HG03457 (cell line): ENCODE measurements around the gene ROCK1.
"Not testable (repeated sequence)": the region's sequence is repeated elsewhere in the genome, so short reads cannot be mapped to it uniquely, and the experiment has no call there.

Experiments used
- ATAC-seq: cut with Tn5 transposase; IDR thresholded peaks from one replicate; pipeline ENCODE4 v1.9.1; 2021; ENCODE audit warnings: moderate number of reproducible peaks; ENCODE audit not compliant: unreplicated experiment

Gene ROCK1

DNA sequence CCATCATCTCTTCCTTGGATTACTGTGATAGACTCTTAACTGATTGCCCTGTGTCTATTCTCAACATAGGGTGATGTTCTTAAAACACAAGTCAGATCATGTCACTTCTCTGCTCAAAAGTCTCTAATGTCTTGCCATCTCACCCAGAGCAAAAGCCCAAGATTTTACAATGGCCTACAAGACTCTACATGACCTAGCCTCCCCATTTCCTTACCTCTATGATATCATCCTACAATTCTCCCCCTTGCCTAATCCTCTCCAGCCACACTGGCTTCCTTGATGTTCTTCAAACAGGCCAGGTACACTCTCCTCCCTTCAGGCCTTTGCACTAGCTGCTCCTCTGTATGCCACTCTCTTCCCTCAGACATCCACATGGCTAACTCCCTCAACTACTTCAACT is 55.1 kb downstream of the ROCK1 start:
- no peak for ATAC-seq

DNA sequence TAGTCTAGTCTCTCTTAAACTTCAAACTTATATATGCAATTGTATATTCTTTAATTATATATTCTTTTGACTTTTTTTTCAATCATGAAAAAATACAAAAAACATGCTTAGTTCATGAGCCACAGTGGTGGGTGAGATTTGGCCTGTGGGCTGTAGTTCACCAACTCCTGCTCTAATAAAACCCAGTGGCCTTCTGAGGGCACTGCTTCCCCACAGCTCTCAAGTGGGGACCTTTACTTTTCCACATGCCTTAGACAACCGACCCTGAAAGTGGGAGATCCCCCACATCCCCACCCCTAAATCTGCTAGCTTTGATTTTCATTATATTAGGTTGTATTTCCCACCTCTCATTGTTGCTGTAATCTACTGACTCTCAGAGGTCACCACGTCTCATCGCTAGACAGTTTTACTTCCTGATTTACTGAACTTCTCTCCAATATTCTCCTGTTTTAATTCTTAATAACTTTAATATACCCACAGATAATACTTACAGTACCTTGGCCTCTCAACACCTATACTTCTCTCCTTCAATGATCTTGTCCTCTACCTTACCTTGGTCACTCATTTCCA is 57.3 kb downstream of the ROCK1 start:
- ATAC-seq: no peak

DNA sequence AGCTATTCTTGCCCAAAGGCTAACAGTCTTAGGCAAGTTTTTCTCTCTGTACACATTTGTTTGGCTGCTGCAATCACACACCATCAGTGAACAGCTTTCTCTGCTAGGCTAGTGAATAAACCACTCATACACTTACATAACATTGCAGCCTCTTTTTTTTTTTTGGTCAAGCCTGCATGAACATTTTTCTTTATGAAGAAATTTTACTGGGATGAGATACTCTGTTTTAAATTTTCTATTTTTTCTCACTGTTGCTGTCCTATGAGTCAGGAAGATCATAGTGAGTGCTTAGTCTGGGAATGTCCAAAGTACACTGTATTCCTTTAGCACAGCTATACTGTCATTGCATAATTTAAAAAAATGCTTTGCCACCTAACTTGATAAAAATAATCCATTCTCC is 58.5 kb downstream of the ROCK1 start:
- ATAC-seq: no peak

DNA sequence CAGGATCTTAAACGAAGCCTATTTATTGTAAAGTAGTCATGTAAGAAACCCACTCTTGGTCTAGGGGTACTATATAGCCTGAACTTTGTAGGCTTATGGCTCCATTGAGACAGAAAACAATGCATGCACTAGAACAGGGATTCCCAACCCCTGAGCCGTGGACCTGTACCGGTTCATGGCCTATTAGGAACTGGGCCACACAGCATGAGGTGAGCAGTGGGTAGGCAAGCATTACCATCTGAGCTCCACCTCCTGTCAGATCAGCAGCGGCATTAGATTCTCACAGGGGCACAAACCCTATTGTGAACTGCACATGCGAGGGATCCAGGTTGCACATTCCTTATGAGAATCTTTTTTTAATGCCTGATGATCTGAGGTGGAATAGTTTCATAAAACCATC is 59.2 kb downstream of the ROCK1 start:
- ATAC-seq: no peak

DNA sequence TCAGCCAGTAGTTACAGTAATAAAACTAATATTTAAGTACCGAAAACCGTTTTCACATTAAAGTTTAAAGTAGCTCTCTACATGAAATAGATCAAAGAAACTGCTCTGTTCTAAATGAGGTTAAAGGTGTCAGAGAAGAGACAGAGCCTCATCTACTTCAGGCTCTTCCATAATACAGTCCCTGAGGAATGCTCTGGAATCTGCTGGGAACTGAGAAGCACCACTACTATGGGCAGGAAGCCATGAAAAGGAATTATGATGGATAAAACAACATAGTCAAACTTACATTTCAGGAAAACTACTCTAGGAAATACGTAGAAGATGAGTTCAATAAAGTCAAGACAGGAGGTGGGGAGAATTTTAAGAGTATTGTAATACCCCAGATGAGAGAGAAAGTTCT is 60.0 kb downstream of the ROCK1 start:
- no peak for ATAC-seq

DNA sequence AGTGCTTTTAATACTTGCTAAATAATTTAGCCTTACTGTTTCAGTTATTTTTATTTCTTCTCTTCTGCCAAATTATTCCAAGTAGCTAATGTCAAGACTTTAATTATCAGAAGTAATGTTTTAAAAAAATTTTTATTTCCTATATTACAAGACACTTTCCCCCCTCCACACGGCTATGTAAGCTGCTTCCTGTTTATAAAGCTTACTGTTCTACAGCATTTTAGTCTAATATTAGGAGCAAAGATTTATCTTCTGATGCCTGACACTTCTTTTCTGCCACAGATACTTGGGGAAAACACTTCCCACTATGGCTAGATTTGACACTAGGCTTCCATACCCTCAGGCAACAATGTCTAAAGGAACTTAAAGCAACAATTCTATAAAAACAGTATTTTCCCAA is 62.3 kb downstream of the ROCK1 start:
- no peak for ATAC-seq

DNA sequence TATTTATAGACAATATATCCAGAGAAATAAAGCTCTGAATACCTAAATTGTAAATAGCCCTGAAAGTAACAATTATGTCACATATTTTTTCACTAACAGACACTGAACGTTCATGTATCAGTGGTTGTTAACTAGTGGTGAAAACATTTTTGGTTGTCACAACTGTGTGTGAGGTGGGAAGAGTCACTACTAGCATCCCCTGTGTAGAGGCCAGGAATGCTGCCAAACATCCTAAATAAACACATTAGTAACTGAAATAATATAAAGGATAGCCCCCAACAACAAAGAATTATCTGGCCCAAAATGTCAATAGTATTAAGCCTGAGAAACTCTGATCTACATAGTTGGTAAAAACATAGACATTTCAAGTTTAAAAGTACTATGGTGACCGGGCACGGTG is 64.5 kb downstream of the ROCK1 start:
- no peak for ATAC-seq

DNA sequence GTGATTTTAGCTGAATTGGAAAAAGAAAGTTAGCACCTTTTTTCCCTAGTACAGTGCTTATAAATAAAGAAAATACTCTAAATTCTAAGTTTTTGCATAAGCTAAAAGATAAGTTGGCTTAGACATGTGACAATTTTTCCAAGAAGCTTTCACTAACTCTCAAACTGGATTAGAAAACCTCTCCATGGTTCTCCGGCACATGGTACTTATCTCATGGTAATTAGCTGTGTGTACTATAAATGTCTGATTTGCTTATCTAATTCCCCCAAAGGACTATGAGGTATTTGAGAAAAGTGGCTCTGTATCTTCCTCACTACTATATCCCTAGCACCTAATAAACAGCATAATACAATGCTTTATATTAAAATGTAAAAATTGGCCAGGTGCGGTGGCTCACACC is 71.1 kb downstream of the ROCK1 start:
- ATAC-seq: no peak

DNA sequence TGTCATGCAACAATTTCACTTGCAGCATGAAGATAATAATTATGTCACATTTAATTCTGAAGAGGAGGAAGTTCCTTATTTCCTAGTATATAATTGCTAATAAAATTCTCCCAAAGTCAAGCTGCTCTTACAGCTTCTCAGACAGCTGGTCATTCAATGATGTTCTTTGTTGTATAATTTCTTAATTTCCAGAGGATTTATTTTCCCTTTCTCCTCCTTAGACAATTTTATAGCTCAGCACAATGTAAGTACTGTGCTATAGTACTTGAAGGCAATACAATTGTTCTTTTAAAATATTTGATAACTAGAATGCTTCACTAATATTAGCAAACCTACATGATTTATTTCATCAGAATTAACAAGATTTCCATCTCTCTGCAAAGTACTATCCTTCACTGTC is 73.4 kb downstream of the ROCK1 start:
- no peak for ATAC-seq

DNA sequence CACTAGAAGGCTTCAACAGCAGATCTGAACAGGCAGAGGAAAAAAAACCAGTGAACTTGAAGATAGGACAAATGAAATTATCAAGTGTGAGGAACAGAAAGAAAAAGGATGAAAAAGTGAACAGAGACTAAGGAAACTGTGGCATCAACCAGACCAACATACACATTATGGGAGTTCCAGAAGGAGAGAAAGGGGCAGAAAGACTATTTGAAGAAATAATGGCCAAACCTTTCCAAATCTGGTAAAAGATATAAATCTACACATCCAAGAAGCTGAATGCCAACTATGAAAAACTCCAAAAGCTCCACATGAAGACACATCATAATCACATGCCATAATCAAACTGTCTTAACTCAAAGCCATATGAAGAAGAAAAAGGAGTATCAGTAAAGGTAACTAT is 79.8 kb downstream of the ROCK1 start:
- no peak for ATAC-seq

DNA sequence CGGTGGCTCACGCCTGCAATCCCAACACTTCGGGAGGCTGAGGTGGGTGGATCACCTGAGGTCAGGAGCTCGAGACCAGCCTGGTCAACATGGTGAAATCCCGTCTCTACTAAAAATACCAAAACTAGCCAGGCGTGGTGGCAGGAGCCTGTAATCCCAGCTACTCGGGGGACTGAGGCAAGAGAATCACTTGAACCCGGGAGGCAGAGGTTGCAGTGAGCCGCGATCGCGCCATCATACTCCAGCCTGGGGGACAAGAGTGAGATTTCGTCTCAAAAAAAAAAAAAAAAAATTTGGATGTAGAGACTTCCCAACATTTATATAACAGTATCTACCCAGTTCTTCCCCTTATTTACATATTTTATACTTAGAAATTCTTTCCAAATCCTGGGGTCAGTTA is 93.4 kb downstream of the ROCK1 start:
- not testable (repeated sequence) for ATAC-seq

DNA sequence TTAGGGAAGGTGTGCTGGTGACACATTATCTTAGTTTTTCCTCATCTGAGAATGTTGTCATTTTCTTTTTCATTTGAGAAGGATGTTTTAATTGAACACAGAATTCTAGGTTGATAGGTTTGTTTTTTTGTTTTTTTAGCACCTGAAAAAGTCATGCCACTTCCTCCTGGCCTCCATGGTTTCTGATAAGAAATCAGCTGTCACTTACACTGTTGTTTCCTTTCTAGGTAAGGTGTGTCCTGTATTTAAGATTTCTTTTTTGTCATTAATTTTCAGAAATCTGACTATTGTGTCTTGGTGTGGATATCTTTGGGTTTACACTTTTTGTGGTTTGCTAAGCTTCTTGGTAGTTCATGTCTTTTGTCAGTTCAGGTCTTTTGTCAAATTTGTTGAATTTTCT is 99.3 kb downstream of the ROCK1 start:
- ATAC-seq: no peak

DNA sequence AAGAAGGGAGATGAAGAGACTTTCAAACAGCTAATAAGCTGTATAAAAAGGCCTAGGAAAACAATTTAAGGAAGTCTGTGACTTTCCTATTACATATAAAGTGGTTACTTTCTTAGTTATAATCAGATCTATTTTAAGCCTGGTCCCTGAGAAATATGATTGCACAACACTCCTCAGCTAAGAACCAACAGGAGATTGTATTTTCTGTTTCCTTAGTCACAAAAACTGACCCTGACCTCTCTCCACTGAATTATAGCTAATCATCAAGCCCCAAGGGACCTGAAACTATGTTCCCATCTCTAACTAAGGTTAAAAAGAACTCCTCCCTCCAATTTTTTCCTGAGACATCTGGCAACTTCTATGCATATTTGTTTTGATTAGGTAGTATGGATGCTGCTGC is 106.9 kb downstream of the ROCK1 start:
- ATAC-seq: no peak

DNA sequence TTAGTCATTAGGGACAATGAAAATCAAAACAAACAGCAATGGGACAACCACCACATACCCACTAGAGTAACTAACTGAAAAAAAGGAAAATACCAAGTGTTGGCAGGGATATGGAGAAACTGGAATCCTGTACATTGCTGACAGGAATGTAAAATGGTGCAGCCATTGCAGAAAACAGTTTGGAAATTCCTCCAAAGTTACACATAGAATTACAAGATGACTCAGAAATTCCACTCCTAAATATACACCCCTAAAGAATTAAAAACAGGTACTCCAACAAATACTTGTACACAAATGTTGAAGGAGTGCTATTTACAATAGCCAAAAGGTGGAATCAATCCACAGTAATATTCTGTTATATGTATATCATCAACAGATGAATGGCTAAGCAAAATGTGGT is 110.9 kb downstream of the ROCK1 start:
- no peak for ATAC-seq

DNA sequence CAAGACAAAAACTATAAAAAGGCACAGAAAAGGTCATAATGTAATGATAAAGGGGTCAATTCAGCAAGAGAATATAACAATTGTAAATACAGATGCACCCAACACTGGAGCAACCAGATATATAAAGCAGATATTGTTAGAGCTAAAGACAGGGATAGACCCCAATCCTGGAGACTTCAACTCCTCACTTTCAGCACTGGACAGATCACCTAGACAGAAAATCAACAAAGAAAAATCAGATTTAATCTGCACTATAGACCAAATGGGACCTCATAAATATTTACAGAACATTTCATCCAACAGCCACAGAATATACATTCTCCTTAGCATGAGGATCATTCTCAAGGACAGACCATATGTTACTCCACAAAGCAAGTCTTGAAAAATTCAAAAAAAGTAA is 114.2 kb downstream of the ROCK1 start:
- ATAC-seq: no peak

DNA sequence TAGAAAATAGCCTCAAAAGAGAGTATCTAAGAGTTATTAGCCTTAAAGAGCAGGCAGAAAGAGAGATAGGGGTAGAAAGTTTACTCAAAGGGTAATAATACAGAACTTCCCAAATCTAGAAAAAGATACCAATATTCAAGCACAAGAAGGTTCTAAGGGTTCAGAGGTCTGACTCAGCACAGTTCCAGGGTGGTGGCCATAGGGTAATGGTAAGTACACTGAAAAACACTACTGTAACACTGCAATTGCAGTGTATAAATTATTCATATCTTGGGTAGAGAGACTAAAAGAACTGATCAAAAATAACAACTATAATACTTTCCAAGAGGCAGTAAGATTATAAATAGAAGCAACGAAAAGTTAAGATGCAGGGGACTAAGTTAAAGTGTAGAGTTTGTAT is 115.2 kb downstream of the ROCK1 start:
- no peak for ATAC-seq

DNA sequence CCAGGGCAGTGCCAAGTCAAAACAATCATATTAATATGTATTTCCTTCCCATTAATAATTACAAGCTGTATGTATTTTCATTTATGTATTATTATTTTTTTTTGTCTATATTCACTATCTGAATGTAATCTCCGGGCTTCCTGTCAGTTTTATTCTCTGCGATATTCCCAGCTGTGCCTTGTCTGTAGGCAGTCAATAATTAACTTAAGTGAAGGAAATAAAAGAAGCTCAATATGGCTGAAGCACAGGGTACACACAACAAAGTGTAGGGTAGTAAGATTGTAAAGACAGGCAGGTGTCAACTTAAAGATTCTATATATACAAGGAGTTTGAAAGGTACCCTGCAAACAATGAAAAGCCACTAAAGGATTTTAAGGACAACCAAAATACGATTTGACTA is 122.9 kb downstream of the ROCK1 start:
- no peak for ATAC-seq

DNA sequence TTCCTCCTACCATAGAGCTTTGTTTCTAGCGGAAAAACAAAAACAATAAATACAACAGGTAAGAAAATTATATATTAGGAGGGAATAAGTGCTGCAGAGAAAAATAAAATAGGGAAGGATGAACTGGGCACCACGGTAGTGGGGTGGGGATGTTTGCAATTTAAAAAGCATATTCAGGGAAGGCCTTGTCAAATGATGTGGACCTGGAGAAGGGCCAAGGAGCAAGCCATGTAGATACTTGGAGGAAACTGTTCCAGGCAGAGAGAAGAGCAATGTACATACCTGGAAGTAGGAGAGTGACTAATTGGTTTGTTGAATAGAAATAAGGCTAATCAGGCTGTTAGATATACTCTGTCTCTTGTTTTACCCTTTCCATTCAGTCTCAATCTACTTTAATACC is 136.5 kb downstream of the ROCK1 start:
- ATAC-seq: no peak

DNA sequence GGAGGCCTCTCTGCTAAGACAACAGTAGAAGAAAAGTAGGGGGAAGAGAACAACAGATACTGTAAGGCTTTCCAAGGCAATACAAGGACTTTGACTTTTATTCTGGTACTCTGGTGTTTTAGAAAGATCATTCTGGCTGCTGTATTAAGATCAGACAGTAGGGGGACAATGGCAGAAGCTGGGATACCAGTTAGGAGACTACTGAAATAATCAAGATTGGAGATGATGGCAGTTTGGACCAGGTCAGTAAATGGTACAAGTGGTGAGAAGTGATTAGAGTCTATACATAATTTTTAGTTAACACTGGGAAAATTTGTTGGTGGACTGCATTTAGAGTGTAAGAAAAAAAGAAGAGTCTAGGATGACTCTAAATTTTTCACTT is 139.7 kb downstream of the ROCK1 start:
- ATAC-seq: no peak

DNA sequence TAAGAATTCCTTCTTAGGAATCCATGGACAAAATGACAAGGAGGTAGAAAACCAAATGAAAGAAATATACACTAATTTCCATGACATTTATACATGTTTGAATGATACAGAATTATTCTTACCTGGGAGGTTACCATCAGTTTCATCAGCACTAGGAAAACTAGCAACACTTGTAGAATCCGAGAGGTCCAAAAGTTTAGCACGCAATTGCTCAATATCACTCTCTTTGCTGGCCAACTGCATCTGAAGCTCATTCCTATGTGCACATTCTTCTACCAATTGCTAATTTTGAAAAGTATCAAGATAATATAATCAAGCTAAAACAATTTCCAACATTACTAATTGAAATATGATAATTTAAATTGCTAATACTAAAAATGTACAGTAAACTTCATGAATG is 144.8 kb downstream of the ROCK1 start:
- ATAC-seq: no peak

DNA sequence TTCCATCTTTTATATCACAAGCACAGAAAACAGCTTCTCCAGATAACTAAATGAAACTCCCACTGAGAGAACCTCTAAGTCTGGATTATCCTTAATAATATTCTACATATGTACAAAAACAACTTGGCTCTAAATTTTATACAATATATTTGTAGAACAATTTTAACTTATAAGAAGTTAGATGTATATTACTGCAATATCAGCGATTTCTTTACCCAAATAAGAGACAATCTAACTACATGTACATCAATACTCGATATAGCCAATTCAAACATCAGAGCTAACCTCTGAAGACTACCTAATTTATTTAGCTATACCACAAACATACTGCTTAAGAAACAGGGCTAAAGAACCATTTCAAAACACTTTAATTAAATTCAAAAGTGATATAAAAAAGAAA is 148.6 kb downstream of the ROCK1 start:
- no peak for ATAC-seq

DNA sequence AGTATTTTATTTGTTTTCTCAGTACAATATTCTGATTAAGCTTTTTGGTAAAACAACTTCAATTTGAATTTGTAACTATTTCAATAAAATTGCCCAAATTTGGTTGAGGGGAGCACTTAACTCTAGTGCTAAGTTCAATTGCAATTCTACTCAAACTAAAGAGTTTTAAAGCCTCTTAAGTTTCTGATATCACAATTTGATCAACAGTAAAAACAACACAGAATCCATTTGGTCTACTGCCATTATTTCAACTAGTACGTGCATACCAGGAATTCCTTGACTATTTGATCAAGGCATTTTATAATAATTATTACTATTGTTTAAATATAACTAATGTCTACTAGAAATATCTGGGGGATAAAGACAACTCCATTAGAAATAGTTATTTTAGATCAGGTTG is 150.9 kb downstream of the ROCK1 start:
- ATAC-seq: no peak

DNA sequence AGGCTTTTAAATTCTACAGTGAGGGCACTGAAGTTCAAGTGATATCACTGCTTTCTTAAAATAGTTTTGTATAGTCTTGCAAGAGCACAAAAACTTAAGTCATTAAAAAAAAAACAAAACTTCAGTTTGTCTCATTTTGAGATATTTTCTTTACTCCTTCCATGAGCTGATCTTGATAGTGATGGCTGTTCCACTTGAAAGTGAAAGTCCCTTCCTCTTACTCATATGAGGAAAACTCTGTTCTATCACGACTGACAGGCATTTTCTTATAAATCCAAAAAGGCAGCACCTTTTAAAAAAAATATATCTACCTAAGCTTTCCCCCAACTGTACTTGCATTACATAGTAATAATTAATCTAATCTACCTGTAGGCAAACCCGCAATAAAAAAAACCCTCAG is 160.8 kb downstream of the ROCK1 start:
- ATAC-seq: not testable (repeated sequence)
